ENCODE results near the gene MARCO. TPM values are rescaled to one million over a fixed set of nuclear protein-coding genes. Genes with fewer than 3 reads are reported as not detected.

The MARCO gene
- polyA plus RNA-seq, 1 donor (not counting 4 experiments of a cell fraction or from before 2014, with no cell fraction given): 0.13 TPM

GRCh38 chr2:118968042-118968441, 26.0 kb downstream of the MARCO start:
- Histone ChIP-seq H3K9me3 (ENCODE audit: control insufficient read depth, low read depth, low read length) (no peaks in the 10 kb centered on the region), H3K27ac (ENCODE audit: control insufficient read depth, insufficient read depth, low read length) (no peak overlapping the region), H3K4me3 (ENCODE audit: control insufficient read depth in 2 of 3, extremely low read depth in 1 of 3, insufficient read depth in 2 of 3, low read depth in 1 of 3, low read length in 3 of 3) (no peak overlapping the region), H2AFZ (ENCODE audit: control insufficient read depth, low read length) (no peak overlapping the region), H4K20me1 (ENCODE audit: control insufficient read depth, extremely low read depth, insufficient read depth, low read length) (no peaks in the 10 kb centered on the region), H3K9ac (ENCODE audit: control insufficient read depth, extremely low read depth, insufficient read depth, low read length) (no peak overlapping the region), H3K79me2 (ENCODE audit: control insufficient read depth, insufficient read depth, low read length) (no peaks in the 10 kb centered on the region), H3K9me1 (ENCODE audit: control insufficient read depth, extremely low read depth, insufficient read depth, low read length) (no peaks in the 10 kb centered on the region), H3K27me3 (ENCODE audit: control insufficient read depth, extremely low read depth, insufficient read depth, low read length) (no peaks in the 10 kb centered on the region), H3K4me1 (ENCODE audit: control insufficient read depth, extremely low read depth, insufficient read depth, low read length) (peaks cover 30% of the 10 kb centered on the region), H3K36me3 (ENCODE audit: control insufficient read depth in 2 of 2, extremely low read depth in 1 of 2, insufficient read depth in 2 of 2, low read length in 2 of 2) (no peaks in the 10 kb centered on the region), H3K4me2 (ENCODE audit: control insufficient read depth, extremely low read depth, insufficient read depth, low read depth, low read length) (no peak overlapping the region)
- dilution Hi-C loops (cut with MboI; ENCODE audit: extremely low pct_ligation_motif_present, low sequenced_read_pairs): no loop called here
- DNase-seq (ENCODE audit: low read depth, low spot score): no peak
- FAIRE-seq: no peak
- TF ChIP-seq, protein P1, sequence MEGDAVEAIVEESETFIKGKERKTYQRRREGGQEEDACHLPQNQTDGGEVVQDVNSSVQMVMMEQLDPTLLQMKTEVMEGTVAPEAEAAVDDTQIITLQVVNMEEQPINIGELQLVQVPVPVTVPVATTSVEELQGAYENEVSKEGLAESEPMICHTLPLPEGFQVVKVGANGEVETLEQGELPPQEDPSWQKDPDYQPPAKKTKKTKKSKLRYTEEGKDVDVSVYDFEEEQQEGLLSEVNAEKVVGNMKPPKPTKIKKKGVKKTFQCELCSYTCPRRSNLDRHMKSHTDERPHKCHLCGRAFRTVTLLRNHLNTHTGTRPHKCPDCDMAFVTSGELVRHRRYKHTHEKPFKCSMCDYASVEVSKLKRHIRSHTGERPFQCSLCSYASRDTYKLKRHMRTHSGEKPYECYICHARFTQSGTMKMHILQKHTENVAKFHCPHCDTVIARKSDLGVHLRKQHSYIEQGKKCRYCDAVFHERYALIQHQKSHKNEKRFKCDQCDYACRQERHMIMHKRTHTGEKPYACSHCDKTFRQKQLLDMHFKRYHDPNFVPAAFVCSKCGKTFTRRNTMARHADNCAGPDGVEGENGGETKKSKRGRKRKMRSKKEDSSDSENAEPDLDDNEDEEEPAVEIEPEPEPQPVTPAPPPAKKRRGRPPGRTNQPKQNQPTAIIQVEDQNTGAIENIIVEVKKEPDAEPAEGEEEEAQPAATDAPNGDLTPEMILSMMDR (optimal IDR thresholded peaks at IDR 0.05 in 1 of 3, IDR thresholded peaks at IDR 0.05 in 1 of 3, conservative IDR thresholded peaks at IDR 0.05 in 1 of 3; ENCODE audit: extremely low read depth in 1 of 3, insufficient read depth in 2 of 3, low read length in 3 of 3): no peak
- TF ChIP-seq EZH2 (IDR thresholded peaks at IDR 0.05; ENCODE audit: low read length): no peak

GRCh38 chr2:118968961-118969733, 27.2 kb downstream of the MARCO start:
- FAIRE-seq (no peak), DNase-seq (ENCODE audit: low read depth, low spot score) (no peak)
- Histone ChIP-seq H3K9me3 (ENCODE audit: control insufficient read depth, low read depth, low read length) (no peaks in the 10 kb centered on the region), H2AFZ (ENCODE audit: control insufficient read depth, low read length) (no peak overlapping the region), H3K36me3 (ENCODE audit: control insufficient read depth in 2 of 2, extremely low read depth in 1 of 2, insufficient read depth in 2 of 2, low read length in 2 of 2) (no peaks in the 10 kb centered on the region), H3K9me1 (ENCODE audit: control insufficient read depth, extremely low read depth, insufficient read depth, low read length) (no peaks in the 10 kb centered on the region), H3K27me3 (ENCODE audit: control insufficient read depth, extremely low read depth, insufficient read depth, low read length) (no peaks in the 10 kb centered on the region), H3K79me2 (ENCODE audit: control insufficient read depth, insufficient read depth, low read length) (no peaks in the 10 kb centered on the region), H3K27ac (ENCODE audit: control insufficient read depth, insufficient read depth, low read length) (no peak overlapping the region), H3K4me1 (ENCODE audit: control insufficient read depth, extremely low read depth, insufficient read depth, low read length) (peaks cover 41% of the 10 kb centered on the region), H4K20me1 (ENCODE audit: control insufficient read depth, extremely low read depth, insufficient read depth, low read length) (no peaks in the 10 kb centered on the region), H3K4me2 (ENCODE audit: control insufficient read depth, extremely low read depth, insufficient read depth, low read depth, low read length) (no peak overlapping the region), H3K9ac (ENCODE audit: control insufficient read depth, extremely low read depth, insufficient read depth, low read length) (no peak overlapping the region), H3K4me3 (ENCODE audit: control insufficient read depth in 2 of 3, extremely low read depth in 1 of 3, insufficient read depth in 2 of 3, low read depth in 1 of 3, low read length in 3 of 3) (no peak overlapping the region)
- dilution Hi-C loops (cut with MboI; ENCODE audit: extremely low pct_ligation_motif_present, low sequenced_read_pairs): no loop called here
- no peak for TF ChIP-seq EZH2 (IDR thresholded peaks at IDR 0.05; ENCODE audit: low read length)
- TF ChIP-seq, protein P1 (optimal IDR thresholded peaks at IDR 0.05 in 1 of 3, IDR thresholded peaks at IDR 0.05 in 1 of 3, conservative IDR thresholded peaks at IDR 0.05 in 1 of 3; ENCODE audit: extremely low read depth in 1 of 3, insufficient read depth in 2 of 3, low read length in 3 of 3): no peak

Measured in keratinocyte (primary cell).